ENCODE data around the gene ZNF837.
"Not testable (repeated sequence)": the region's sequence is repeated elsewhere in the genome, so short reads cannot be mapped to it uniquely, and the experiment has no call there.

ZNF837 gene

DNA sequence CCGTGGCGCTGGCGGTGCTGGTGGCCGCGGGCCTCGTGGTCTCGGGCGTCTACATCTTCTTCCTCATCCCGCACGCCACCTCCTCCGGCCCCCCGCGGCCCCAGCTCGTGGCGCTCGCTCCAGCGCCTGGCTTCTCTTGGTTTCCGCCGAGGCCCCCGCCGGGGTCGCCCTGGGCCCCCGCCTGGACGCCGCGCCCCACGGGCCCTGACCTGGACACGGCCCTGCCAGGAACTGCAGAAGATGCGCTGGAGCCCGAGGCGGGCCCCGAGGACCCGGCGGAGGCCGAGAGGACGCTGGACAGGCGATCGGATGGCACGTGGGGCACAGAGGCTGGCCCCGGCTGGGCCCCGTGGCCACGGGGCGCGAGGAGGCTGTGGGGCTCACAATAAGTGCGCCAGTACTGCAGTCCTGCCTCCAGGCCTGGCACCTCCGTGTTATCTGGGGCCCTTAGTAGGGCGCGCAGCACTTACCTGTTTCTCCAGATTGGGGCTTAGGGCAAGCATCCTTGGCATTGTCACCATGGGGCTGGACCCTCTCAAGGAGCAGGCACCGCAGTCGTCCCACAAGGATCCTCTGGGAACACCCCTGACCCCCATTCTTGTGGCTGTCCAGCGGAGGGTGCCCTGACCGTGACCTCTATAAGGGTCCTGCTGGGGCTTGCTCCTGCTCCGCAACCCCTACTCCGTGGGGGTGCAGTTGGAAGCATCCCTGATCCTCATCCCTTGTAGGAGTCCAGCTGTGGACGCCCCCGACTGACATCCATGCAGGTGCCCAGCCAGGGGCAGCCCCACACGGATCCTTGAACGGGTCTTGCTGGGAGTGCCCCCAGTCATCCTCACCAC, 16.1 kb upstream of the ZNF837 start:
- H3K27ac ChIP-seq = no peak overlapping the region
- DNase-seq (ENCODE audit: low read depth, low spot score) = no peak

DNA sequence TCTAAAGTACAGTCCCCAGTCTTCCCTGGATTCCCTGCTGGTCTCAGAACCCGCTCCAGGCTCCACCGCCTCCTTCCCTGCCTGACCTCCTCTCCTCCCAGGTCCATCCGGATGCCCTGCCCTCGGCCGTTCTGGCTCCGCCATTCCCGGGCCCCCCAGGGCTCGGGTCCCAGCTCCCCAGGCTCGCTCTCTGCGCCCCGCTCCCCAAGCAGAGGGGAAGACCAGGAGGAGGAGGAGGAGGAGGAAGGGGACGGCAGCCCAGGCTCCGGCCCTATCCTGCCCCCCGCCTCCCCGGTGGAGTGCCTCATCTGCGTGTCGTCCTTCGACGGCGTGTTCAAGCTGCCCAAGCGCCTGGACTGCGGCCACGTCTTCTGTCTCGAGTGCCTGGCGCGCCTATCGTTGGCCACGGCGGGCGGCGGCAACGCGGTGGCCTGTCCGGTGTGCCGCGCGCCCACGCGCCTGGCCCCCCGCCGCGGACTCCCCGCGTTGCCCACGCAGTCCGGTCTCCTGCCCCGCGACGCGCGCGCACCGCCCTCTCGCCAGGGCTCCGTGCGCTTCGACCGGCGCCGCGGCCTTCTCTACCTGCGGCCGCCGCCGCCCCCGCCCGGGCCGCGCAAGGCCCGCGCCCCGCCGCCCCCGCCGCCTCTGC, 15.3 kb upstream of the ZNF837 start:
- no peak for DNase-seq (ENCODE audit: low read depth, low spot score)
- H3K27ac ChIP-seq = peak overlapping the region; percentile 86

DNA sequence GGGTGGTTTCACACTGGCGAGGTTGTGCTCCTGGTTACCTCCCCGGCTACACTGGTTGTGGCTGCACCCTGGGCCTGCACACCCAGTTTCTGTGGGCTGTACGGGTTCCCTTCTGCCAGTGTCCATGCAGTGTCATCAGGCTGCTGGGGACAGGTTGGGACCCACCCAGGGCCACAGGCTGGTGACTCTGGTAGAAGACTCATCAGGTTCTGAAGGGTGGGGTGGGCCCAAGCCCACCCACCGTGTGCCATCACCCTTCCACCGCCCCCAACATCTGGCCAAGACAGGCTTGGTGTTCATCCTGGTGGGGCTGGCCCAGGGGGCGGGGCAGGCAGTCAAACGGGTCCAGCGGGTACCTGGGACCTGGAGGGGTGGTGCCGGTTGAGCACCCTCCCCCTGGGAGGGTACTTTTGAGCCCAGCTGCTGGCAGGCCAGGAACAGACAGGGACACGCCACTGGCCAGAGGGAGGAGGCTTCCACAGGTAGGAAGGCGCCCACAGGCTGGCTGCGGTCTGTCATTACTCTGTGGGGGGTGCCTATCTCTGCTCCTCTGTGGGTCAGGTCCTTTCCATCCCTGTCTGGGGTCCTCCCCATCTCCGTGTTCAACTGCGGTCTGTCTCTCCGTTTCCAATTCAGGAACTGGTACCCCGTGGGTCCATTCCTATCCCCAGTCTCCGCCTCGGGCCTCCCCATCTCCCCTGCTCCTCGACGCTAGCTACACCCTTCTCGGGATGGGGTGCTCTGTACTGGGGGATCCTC, 14.6 kb upstream of the ZNF837 start, which contains the start of gene RNF225:
RNF225 (plus strand) TSS at position 437 of the 759 bp plus-strand sequence. CDS start 434 bp downstream, outside the sequence.
- H3K27ac ChIP-seq = peak within 1 kb of the TSS; percentile 86
- peak; percentile 53 for DNase-seq (ENCODE audit: low read depth, low spot score)

DNA sequence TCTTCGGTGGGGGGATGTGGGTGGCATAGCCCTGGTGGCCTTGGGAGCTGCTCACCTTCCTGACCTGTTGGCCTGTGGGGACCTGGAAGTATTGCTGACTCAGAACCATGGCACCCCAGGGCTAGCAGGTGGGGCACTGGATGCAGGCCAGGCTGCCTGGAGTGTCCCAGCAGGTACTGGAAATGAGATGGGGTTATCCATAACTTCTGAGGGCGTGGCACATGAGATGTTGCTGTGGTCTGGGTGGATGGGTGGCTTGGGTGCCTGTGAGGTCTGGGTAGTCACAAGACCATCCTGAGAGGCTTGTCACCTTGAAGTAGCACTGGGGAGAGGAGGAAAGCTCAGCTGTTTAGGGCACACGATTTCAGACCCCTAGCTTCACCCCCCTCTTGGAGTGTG, 14.0 kb upstream of the ZNF837 start:
- DNase-seq (ENCODE audit: low read depth, low spot score) = no peak
- H3K27ac ChIP-seq = peak overlapping the region; percentile 86

DNA sequence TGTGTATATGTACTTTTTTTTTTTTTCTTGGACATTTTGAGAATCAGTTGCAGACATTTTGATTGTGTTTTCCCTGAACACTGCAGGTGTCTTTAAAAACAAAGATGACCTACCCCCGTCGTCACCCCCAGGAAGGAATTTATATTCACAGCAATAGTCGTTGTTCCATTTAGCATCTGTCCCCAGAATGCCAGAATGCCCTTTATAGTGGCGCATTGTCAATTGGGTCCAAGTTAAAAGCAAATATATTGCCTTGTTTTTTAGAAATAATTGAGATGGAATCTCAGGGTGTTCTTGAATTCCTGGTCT, 12.8 kb upstream of the ZNF837 start:
- no peak for DNase-seq (ENCODE audit: low read depth, low spot score)
- H3K27ac ChIP-seq = peak overlapping the region; percentile 86

DNA sequence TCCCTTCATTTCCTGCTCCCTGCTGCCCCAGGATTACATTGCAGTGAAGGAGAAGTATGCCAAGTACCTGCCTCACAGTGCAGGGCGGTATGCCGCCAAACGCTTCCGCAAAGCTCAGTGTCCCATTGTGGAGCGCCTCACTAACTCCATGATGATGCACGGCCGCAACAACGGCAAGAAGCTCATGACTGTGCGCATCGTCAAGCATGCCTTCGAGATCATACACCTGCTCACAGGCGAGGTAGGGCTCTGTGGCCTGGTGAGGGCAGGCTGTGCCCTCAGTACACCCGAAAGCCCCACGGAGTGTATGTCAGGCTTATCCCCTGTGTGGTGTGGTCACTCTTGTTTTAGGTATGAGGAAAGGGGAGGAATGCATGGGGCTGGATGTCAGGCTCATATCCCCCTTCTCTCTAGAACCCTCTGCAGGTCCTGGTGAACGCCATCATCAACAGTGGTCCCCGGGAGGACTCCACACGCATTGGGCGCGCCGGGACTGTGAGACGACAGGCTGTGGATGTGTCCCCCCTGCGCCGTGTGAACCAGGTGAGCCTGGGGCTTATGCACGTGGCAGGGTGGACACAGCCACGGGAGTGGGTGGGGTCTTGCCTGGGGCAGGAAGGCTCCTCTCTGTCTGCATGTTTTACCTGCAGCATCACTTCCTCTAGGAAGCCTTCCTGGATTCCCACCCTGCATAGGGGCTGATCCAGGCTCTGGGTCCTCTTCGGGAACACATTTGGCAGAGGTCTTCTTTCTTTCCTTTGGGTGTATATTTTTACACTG, 12.3 kb upstream of the ZNF837 start:
- peak overlapping the region; percentile 86 for H3K27ac ChIP-seq
- no peak for DNase-seq (ENCODE audit: low read depth, low spot score)

DNA sequence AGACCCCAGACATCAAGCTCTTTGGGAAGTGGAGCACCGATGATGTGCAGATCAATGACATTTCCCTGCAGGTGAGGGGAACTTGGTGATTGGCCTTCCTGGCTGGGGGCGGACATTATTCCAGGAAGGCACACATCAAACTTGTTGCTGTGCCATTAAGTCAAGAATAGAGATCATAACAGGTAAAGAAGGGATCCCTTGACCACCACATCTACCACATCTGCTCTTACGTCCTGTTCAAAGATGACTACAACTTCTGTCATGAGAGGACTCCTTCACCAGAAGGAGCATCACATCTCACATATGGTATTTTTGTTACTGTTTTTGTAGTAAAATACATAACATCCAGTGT, 7.3 kb upstream of the ZNF837 start:
- no peak for DNase-seq (ENCODE audit: low read depth, low spot score)
- peak overlapping the region; percentile 97 for H3K27ac ChIP-seq

DNA sequence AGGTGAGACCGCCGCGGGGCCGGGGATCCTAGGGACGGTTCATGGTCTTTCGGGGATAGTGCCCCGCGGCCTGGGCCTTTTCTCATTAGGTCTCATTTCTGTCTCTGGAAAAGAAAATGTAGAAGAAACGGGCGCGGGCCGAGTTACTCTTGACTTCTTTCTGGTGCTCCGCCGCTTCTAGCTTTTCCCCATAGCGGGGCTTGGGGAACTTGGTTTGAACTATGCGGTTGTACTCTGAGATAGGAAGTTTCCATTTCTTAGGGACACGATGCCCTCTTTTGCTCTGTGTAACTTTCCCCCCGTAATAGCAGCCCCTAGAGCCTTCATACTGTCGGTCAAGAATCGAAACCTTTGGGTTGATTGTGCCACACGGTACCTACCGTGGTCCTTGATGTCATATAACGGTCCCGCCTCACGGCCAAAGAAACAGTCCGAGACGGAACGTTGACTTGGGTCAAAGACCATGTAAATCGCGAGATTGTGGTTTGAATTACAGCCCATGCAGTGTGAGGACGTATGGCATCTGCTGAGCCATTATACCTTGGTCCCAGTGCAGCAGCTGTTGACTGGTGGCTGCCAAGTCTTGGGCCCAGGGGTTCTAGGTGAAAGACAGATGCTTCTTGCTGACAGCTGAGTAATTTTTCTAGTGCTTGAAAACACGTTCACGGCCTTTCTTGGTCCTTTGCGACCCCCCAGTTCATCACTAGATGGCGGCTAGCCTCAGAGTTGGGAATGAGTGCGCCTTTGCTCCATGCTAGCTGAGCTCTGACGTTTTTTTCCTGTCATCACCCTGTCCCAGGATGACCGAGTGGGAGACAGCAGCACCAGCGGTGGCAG, 6.7 kb upstream of the ZNF837 start:
- H3K27ac ChIP-seq = peak overlapping the region; percentile 97
- DNase-seq (ENCODE audit: low read depth, low spot score) = no peak

DNA sequence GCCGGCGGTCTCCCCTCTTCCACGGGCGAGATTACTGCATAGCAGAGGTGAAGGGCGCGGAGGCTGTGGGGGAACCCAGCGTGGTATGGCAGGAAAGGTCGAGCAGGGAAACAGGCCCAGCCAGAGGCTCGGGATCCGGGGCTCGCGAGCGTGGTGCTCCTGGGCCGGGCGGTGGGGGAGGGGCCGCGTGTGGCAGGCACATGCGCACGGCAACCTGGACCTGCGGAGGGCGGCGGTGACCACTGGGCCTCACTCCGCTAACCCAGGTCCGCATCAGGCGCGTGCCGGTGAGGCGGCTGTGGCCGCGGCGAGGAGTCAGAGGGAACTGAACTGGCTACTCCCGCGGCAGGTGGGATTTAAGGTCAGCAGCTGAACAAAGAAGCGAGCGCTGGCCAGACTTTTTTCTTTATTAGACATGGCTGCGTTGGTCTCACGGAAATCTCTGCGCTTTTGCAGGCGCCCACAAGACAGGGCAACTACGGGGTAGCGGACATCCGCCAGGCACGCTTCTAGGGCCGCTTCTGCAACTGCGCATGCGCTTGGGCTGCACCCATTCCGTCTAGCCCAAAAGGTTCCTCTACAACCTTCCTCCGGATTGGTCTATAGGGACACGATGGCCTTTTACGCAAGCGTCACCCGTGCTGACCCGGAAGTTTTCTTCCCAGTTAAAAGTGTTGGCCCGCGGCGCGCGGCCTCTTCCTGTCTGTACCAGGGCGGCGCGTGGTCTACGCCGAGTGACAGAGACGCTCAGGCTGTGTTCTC, 5.9 kb upstream of the ZNF837 start, which contains the start of gene RPS5:
RPS5 (plus strand) TSS at position 694 of the 762 bp plus-strand sequence. CDS start 869 bp downstream, outside the sequence.
- peak; percentile 90 for DNase-seq (ENCODE audit: low read depth, low spot score)
- H3K27ac ChIP-seq = peak within 1 kb of the TSS; percentile 97

DNA sequence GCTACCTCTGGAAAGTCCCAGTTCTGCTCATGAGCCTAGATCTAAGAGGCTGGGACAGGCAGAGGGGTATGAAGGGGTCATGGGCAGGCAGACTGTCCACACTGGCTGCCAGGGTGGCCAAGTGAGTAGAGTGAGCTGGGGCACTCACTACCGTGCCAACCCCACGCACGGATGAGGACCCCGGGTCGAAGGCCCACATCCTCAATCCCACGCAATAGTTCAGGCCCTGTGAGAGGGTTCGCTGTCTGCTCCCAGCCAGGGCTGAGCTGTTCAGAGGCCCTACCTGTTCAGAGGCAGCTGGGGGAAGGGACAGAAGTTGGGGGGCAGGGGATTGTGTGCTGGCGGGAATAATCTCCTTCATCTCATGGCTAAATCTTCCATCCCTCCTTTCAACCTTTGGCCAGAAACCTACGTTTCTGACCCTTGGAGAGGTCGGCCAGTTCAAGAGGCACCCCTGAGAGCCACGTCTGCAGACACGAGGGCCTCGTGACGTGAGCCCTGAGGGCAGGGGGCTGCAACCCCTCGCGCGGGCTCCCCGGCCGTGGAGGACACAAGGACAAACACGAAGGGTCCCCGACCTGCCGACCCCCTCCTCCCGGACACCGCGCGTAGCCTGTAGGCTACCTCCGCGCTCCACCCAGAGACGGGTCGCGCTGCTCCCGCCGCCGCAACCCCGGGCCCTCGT, 5.2 kb upstream of the ZNF837 start:
- peak overlapping the region; percentile 97 for H3K27ac ChIP-seq
- DNase-seq (ENCODE audit: low read depth, low spot score) = no peak

DNA sequence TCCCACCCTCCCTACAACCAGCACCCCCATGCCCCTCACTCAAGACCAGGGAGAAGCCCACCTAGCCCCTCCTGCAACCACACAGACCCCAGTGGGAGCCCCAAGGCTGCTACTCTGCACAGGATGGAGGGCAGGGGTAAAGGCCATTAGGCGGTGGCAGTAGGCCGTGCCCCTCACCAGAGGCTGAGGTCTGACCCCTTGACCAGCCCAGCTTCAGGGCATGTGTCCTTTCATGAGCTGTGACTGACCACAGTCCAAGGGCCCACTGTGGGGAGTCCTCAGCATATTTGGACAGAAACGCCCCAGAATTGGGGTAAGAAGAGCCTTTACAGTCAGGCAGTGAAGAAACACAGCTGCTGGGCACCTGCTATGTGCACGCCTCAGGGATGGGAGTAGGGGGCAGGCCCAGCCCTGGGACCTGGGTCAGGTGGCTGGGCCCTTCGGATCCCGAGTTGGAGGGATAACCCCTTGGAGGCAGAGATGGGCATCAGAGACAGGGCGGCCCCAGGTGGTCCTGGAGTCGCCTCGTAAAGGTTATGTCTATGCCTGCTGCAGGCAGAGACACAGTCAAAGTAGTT, 4.6 kb upstream of the ZNF837 start:
- DNase-seq (ENCODE audit: low read depth, low spot score) = no peak
- peak overlapping the region; percentile 97 for H3K27ac ChIP-seq

DNA sequence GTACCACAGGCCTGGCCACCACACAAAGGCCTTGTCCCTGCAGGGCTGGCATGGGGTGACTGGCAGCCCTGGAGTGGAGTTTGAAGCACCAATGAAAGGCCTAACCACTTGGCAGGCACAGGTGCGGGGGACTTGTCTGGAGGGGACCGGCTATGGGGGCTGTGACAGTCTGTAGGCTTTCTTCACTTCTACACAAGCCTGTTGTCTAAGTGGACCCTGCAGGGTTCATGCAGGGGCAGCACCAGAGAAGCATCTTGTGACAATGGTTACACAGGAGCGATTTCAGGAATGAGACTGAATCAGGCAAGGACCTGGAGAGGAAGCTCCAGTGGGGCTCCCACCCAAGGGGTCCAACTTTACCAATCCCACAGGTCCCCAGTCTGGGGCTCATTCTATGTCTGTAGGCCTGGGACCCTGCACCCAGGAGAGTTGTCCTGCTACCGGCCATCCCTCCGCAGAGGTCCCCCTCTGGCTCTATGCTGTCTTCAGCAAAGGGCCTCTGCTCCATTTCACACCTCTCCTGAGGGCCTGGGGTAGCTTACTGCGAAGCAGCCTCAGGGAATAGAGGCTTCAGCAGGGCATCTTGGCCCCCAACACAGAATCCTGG, 2.3 kb upstream of the ZNF837 start:
- DNase-seq (ENCODE audit: low read depth, low spot score) = no peak

DNA sequence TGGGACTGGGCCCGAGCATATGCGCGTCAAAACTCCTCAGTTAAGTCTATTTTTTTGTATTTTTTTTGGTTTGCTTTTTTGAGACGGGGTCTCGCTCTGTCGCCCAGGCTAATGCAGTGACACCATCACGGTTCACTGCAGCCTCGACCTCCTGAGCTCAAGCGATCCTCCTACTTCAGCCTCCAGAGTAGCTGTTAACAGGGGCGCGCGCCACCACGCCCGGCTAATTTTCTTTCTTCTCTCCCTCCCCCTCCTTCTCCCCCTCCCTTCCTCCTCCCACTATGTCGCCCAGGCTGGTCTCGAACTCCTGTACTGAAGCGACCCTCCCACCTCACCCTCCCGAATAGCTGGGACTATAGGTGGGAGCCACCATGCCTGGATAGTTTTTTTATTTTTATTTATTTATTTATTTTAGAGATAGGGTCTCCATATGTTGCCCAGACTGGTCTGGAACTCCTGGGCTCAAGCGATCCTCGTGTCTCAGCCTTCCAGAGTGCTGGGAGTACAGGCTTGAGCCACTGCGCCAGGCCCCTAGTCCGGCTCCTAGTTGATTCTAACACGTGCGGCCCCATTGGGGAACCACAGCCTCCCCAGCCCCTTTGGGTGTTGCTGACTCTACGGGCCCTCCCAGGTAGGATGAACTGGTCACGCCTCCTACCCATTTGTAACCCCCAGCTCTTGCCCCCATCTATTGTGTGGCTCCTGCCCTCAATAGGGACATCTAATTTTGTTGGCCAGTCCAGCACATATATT, 806 bp upstream of the ZNF837 start:
- H3K27ac ChIP-seq = peak overlapping the region; percentile 71
- no peak for DNase-seq (ENCODE audit: low read depth, low spot score)

More for the DNA sequence above, 2.3 kb upstream of the ZNF837 start:
- no peak overlapping the region for H3K27ac ChIP-seq

DNA sequence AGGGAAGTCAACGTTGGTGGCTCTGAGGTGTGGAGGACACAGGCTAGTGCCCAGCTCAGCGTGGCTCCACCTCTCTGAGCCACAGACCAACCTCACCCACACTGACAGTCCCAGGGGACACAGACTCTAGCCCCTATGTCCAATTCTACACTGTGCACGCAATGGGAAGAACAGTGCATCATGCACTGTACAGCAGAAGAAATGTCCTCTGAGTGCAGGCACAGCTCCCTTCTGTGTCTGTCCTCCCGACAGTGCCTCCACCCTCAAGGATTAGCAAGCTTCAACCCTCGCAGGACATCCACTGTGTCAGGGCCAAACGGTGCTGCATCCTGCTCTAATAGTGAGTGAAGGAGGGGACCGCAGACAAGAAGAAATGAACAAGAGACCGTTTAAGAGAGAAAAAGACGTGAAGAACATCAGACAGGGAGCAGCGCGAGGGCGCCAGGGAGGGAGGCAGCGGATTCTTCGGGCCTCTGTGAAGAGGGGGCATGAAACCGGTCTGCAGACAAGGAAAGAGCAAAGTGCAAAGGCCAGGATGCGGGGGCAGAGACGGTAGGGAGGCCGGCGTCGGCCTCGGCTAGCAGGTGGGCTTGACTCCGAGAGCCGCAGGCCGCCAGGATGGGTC, 681 bp downstream of the ZNF837 start:
- peak overlapping the region; percentile 71 for H3K27ac ChIP-seq
- DNase-seq (ENCODE audit: low read depth, low spot score) = no peak

DNA sequence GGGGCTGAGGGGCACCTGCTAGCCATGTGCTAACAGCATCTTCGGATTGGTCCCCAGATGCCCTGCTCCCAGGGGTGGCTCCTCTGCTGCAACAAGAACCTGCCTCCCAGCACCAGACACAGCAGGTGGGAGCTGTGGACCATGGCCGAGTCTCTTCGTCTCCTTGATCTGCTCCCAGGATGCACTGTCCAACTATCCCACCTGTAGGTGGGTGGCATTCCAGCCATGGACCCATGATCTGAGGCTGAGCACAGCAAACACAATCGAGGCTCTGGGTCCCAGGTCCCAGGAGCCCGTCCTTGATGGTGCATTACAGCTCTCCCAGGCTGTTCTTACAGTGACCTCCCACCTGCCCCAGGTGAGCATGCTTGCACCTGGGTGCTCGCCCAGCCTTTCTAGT, 1.6 kb downstream of the ZNF837 start:
- DNase-seq (ENCODE audit: low read depth, low spot score) = no peak
- no peak overlapping the region for H3K27ac ChIP-seq

DNA sequence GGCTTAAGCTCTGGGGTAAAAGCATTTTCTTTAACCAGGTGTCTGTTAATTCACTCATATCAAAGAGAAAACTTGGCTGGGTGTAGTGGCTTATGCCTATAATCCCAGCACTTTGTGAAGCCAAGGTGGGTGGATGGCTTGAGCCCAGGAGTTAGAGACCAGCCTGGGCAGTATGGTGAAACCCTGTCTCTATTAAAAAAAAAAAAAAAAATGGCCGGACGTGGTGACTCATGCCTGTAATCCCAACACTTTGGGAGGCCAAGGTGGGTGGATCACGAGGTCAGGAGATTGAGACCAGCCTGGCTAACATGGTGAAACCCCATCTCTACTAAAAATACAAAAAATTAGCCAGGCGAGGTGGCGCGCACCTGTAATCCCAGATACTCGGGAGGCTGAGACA, 4.1 kb downstream of the ZNF837 start:
- DNase-seq (ENCODE audit: low read depth, low spot score); H3K27ac ChIP-seq: not testable (repeated sequence)
